MM.1S (cell line): ENCODE results near the gene SETDB1.

Experiments used
- DNase-seq: peaks from one replicate; pipeline ENCODE4 v3.0.0-alpha.2; 2015
- H2AFZ ChIP-seq: fragments of 300-600 bp; sonication (generic); 2 replicates; pipeline ENCODE4 v1.6.0; 2016; ENCODE audit warnings: antibody characterized with exemption, low read length
- H3F3A ChIP-seq: fragments of 300-600 bp; sonication (generic); 2 replicates; pipeline ENCODE4 v1.6.1; 2016; ENCODE audit warnings: mild to moderate bottlenecking, antibody characterized with exemption, low read length, moderate library complexity, mixed read lengths; ENCODE audit not compliant: insufficient read depth
- H3K27ac ChIP-seq: fragments of 300-600 bp; sonication (generic); 2 replicates; pipeline ENCODE4 v1.5.1; 2016; ENCODE audit warnings: mild to moderate bottlenecking, low read length
- H3K27me3 ChIP-seq: fragments of 300-600 bp; sonication (generic); replicated peaks from 2 replicates; pipeline ENCODE4 v1.6.0; 2016; ENCODE audit warnings: low read length; ENCODE audit not compliant: insufficient read depth
- H3K36me3 ChIP-seq: fragments of 300-600 bp; sonication (generic); replicated peaks from 2 replicates; pipeline ENCODE4 v1.6.1; 2016; ENCODE audit warnings: mild to moderate bottlenecking, low read length, mixed read lengths; ENCODE audit not compliant: insufficient read depth
- H3K4me1 ChIP-seq: fragments of 300-600 bp; sonication (generic); 2 replicates; pipeline ENCODE4 v1.6.1; 2016; ENCODE audit warnings: low read length, mixed read lengths
- H3K4me2 ChIP-seq: fragments of 300-600 bp; sonication (generic); 2 replicates; pipeline ENCODE4 v1.6.0; 2016; ENCODE audit warnings: low read depth, low read length
- H3K4me3 ChIP-seq: fragments of 300-600 bp; sonication (generic); 2 replicates; pipeline ENCODE4 v1.5.1; 2016; ENCODE audit warnings: low read length, mixed read lengths
- H3K79me2 ChIP-seq: fragments of 300-600 bp; sonication (generic); 2 replicates; pipeline ENCODE4 v1.6.1; 2016; ENCODE audit warnings: mixed run types, low read length, mixed read lengths
- H3K9ac ChIP-seq: fragments of 300-600 bp; sonication (generic); 2 replicates; pipeline ENCODE4 v1.6.1; 2016; ENCODE audit warnings: low read length, mixed read lengths
- H3K9me2 ChIP-seq: fragments of 300-600 bp; sonication (generic); replicated peaks from 2 replicates; pipeline ENCODE4 v1.6.1; 2016; ENCODE audit warnings: mild to moderate bottlenecking, low read length, mixed read lengths; ENCODE audit not compliant: insufficient read depth
- H3K9me3 ChIP-seq: fragments of 300-600 bp; sonication (generic); replicated peaks from 2 replicates; pipeline ENCODE4 v1.6.1; 2016; ENCODE audit warnings: mild to moderate bottlenecking, low read length, mixed read lengths; ENCODE audit not compliant: insufficient read depth
- H4K20me1 ChIP-seq: fragments of 300-600 bp; sonication (generic); 2 replicates; pipeline ENCODE4 v1.6.1; 2016; ENCODE audit warnings: mild to moderate bottlenecking, low read length, moderate library complexity, mixed read lengths; ENCODE audit not compliant: insufficient read depth
- EZH2 ChIP-seq: fragments of 300-600 bp; sonication (generic); optimal IDR thresholded peaks from 2 replicates; pipeline ENCODE3; 2017; ENCODE audit warnings: low read depth, mild to moderate bottlenecking, antibody characterized with exemption, low read length, mixed read lengths
- EZH2phosphoT487 ChIP-seq: fragments of 300-600 bp; sonication (generic); IDR thresholded peaks from 2 replicates; pipeline ENCODE4 v1.6.1; 2018; ENCODE audit warnings: antibody characterized with exemption, low read length
- TF ChIP-seq, protein P1 (sequence below): fragments of 300-600 bp; sonication (generic); IDR thresholded peaks from 2 replicates; pipeline ENCODE4 v1.5.1; 2016; ENCODE audit warnings: antibody characterized with exemption, low read length, mixed read lengths

The SETDB1 gene

DNA sequence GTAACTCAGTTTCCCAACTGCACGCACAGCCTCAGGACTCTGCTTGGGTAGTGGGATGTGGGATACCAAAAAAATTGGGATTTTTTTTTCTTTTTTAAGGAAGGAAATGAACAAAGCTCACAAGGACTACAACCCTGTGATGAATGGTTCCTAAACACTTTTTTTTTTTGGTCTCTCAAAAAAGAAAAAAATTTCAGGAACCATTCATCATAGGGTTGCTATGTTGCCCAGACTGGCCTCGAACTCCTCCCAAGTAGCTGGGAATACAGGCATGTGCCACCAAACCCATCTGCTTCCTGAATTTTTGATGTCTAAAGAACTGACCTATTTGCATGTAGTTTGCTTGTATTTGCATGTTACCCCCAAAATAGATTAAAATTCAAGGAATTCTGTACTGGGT is 73.8 kb downstream of the SETDB1 start:
- Histone ChIP-seq H3K4me3 (no peak overlapping the region), H3K9me2 (no peaks in the 10 kb centered on the region), H3K4me2 (no peak overlapping the region), H3F3A (no peaks in the 10 kb centered on the region), H3K27ac (no peak overlapping the region), H3K79me2 (peaks cover 3% of the 10 kb centered on the region; the same call in 1 of the 2 replicates), H3K9ac (no peak overlapping the region), H3K27me3 (no peaks in the 10 kb centered on the region), H2AFZ (no peak overlapping the region), H3K36me3 (no peaks in the 10 kb centered on the region), H3K4me1 (peaks cover 8% of the 10 kb centered on the region), H3K9me3 (no peaks in the 10 kb centered on the region), H4K20me1 (no peaks in the 10 kb centered on the region)
- DNase-seq, result no peak
- TF ChIP-seq, protein P1, sequence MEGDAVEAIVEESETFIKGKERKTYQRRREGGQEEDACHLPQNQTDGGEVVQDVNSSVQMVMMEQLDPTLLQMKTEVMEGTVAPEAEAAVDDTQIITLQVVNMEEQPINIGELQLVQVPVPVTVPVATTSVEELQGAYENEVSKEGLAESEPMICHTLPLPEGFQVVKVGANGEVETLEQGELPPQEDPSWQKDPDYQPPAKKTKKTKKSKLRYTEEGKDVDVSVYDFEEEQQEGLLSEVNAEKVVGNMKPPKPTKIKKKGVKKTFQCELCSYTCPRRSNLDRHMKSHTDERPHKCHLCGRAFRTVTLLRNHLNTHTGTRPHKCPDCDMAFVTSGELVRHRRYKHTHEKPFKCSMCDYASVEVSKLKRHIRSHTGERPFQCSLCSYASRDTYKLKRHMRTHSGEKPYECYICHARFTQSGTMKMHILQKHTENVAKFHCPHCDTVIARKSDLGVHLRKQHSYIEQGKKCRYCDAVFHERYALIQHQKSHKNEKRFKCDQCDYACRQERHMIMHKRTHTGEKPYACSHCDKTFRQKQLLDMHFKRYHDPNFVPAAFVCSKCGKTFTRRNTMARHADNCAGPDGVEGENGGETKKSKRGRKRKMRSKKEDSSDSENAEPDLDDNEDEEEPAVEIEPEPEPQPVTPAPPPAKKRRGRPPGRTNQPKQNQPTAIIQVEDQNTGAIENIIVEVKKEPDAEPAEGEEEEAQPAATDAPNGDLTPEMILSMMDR, result no peak
- TF ChIP-seq EZH2phosphoT487 (no peak), EZH2 (no peak)

DNA sequence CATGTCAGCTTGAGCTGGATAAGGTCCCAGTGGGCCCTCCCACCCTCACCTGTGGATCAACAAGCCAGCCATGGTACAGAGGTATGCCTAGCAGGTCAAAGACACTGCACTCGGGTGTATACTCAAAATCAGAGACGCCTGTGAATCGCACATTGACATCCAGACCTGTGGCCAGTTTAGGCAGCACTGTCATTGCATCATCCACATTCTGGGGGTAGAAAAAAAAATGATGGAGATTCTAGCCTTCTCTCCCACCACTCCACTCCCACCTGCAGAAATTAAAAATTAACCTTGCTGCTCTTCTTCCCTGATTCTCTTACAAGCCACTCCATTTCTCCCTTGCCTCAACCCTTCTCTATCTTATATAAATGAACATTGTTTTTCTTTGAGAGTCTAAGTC is 74.2 kb downstream of the SETDB1 start:
- H3K27me3 ChIP-seq, result no peaks in the 10 kb centered on the region
- no peaks in the 10 kb centered on the region for H4K20me1 ChIP-seq
- no peak overlapping the region for H3K27ac ChIP-seq
- peaks cover 1% of the 10 kb centered on the region; the same call in 1 of the 2 replicates for H3F3A ChIP-seq
- DNase-seq, result no peak
- no peak overlapping the region for H2AFZ ChIP-seq
- no peak for TF ChIP-seq EZH2phosphoT487
- no peak overlapping the region for H3K4me3 ChIP-seq
- H3K4me1 ChIP-seq, result peaks cover 8% of the 10 kb centered on the region
- H3K9ac ChIP-seq, result no peak overlapping the region
- H3K36me3 ChIP-seq, result no peaks in the 10 kb centered on the region
- peaks cover 6% of the 10 kb centered on the region; the same call in 1 of the 2 replicates for H3K79me2 ChIP-seq
- H3K9me2 ChIP-seq, result no peaks in the 10 kb centered on the region
- no peaks in the 10 kb centered on the region for H3K9me3 ChIP-seq
- no peak overlapping the region for H3K4me2 ChIP-seq

DNA sequence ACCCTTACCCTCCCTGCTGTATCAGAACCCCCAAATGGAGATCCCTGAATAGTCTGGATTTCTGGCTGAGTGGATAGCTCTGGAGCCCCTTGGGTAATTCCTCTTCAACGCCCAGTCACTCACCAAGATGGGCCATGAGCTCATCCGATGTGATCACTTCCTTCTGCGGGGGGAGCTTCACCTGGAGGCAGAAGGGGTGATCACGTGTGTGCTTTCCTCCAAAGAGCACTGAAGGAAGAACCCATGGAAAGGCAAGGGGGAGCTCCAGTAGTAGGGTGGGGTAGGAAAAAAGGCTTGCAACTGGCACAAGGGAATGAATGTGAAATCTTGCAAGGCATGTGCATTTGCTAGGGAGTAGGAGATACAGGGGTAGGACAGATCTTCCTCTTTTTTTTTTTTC is 75.4 kb downstream of the SETDB1 start:
- no peaks in the 10 kb centered on the region for H3K27me3 ChIP-seq
- no peaks in the 10 kb centered on the region for H3K36me3 ChIP-seq
- peaks cover 8% of the 10 kb centered on the region for H3K4me1 ChIP-seq
- no peaks in the 10 kb centered on the region for H3K9me2 ChIP-seq
- TF ChIP-seq EZH2, result no peak
- TF ChIP-seq, protein P1, result no peak
- no peak for TF ChIP-seq EZH2phosphoT487
- H3K4me2 ChIP-seq, result no peak overlapping the region
- H3K4me3 ChIP-seq, result no peak overlapping the region
- H3K9ac ChIP-seq, result no peak overlapping the region
- no peak overlapping the region for H2AFZ ChIP-seq
- H4K20me1 ChIP-seq, result no peaks in the 10 kb centered on the region
- H3K79me2 ChIP-seq, result peaks cover 10% of the 10 kb centered on the region; the same call in 1 of the 2 replicates
- no peak for DNase-seq
- no peaks in the 10 kb centered on the region for H3K9me3 ChIP-seq
- peaks cover 8% of the 10 kb centered on the region for H3F3A ChIP-seq
- no peak overlapping the region for H3K27ac ChIP-seq

DNA sequence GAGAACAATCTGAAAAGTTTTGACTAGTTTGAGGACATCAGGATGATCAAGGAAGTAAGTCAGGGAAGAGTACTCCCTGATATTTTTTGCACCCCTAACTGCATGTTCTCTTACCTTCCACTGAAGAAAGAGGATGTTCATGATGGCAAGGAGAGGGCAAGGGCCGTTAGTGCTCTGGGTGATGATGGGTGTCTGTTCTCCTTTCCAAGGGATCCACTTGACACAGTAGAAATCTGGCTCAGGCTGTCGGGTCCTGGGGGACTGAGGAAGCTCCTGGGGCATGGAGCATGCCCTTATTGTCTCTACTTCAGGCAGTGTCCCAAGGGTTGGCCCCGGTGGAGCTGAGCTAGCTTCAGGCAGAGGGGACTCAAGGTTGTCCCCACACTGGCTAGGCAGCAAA is 75.9 kb downstream of the SETDB1 start:
- Histone ChIP-seq H4K20me1 (no peaks in the 10 kb centered on the region), H3K9me3 (no peaks in the 10 kb centered on the region), H3F3A (peaks cover 13% of the 10 kb centered on the region), H3K9ac (no peak overlapping the region), H3K4me1 (peaks cover 8% of the 10 kb centered on the region), H3K27me3 (no peaks in the 10 kb centered on the region), H3K9me2 (no peaks in the 10 kb centered on the region), H3K4me2 (no peak overlapping the region), H3K4me3 (no peak overlapping the region), H3K79me2 (peaks cover 10% of the 10 kb centered on the region; the same call in 1 of the 2 replicates), H3K27ac (no peak overlapping the region), H2AFZ (no peak overlapping the region), H3K36me3 (no peaks in the 10 kb centered on the region)
- TF ChIP-seq, protein P1, result no peak
- TF ChIP-seq EZH2phosphoT487 (no peak), EZH2 (no peak)
- no peak for DNase-seq
